Inferior parietal cortex (tissue), 1 donor: ENCODE results near the gene C2orf80.
"Not testable (repeated sequence)": the region's sequence is repeated elsewhere in the genome, so short reads cannot be mapped to it uniquely, and the experiment has no call there.

Experiments used
- DNase-seq: peaks from one replicate; pipeline ENCODE4 v3.0.0-alpha.2; 2016; ENCODE audit errors: extremely low spot score

The C2orf80 gene

GRCh38 chr2:208179028-208179609 lies 10.7 kb downstream of the C2orf80 start:
- DNase-seq, result no peak

- no peak for DNase-seq
Measured at GRCh38 chr2:208175840-208176153, 14.0 kb downstream of the C2orf80 start.

GRCh38 chr2:208175069-208175839 lies 14.6 kb downstream of the C2orf80 start:
- DNase-seq, result peak; percentile 92

GRCh38 chr2:208174144-208174543 lies 15.7 kb downstream of the C2orf80 start:
- DNase-seq, result no peak

- DNase-seq, result no peak
Measured at GRCh38 chr2:208172125-208172524, 17.7 kb downstream of the C2orf80 start.

- no peak for DNase-seq
Measured at GRCh38 chr2:208164951-208165755, 24.7 kb downstream of the C2orf80 start.

- DNase-seq, result no peak
Measured at GRCh38 chr2:208163489-208163888, 26.3 kb downstream of the C2orf80 start, which contains the start of gene CRYGA. TSS of gene CRYGA (minus strand) at chr2:208163589. CDS start at chr2:208163556, 33 bp downstream.

- no peak for DNase-seq
Measured at GRCh38 chr2:208156439-208156838, 33.4 kb downstream of the C2orf80 start.

- no peak for DNase-seq
Measured at GRCh38 chr2:208153156-208153555, 36.7 kb downstream of the C2orf80 start.

- no peak for DNase-seq
Measured at GRCh38 chr2:208150956-208151355, 38.9 kb downstream of the C2orf80 start.

- DNase-seq, result no peak
Measured at GRCh38 chr2:208150094-208150493, 39.7 kb downstream of the C2orf80 start.

GRCh38 chr2:208148803-208149202 lies 41.0 kb downstream of the C2orf80 start:
- no peak for DNase-seq

- DNase-seq, result no peak
Measured at GRCh38 chr2:208147759-208148158, 42.1 kb downstream of the C2orf80 start.

GRCh38 chr2:208147008-208147407 lies 42.8 kb downstream of the C2orf80 start:
- no peak for DNase-seq

GRCh38 chr2:208146006-208146405 lies 43.8 kb downstream of the C2orf80 start, which contains the start of gene CRYGB:
TSS of gene CRYGB (minus strand) at chr2:208146158. CDS start at chr2:208146120, 38 bp downstream.
- no peak for DNase-seq

GRCh38 chr2:208142925-208143799 lies 46.7 kb downstream of the C2orf80 start:
- peak; percentile 25 for DNase-seq

- DNase-seq, result no peak
Measured at GRCh38 chr2:208142240-208142924, 47.4 kb downstream of the C2orf80 start.

GRCh38 chr2:208139447-208139846 lies 50.4 kb downstream of the C2orf80 start:
- no peak for DNase-seq

GRCh38 chr2:208138334-208138733 lies 51.5 kb downstream of the C2orf80 start:
- not testable (repeated sequence) for DNase-seq

GRCh38 chr2:208136716-208137094 lies 53.1 kb downstream of the C2orf80 start:
- no peak for DNase-seq
